Progenitor cell of endocrine pancreas (in vitro differentiated cells): ENCODE data around the gene HHIPL1. TPM values are rescaled to one million over a fixed set of nuclear protein-coding genes. Genes with fewer than 3 reads are reported as not detected.

Source experiments
- DNase-seq: peaks from one replicate; pipeline ENCODE4 v3.0.0; 2021; ENCODE audit warnings: low spot score; ENCODE audit not compliant: unreplicated experiment
- H3K27ac Mint-ChIP-seq: 2 replicates; pipeline ENCODE4 v1.8.0; 2021; ENCODE audit warnings: mild to moderate bottlenecking, moderate library complexity, mixed read lengths
- H3K27me3 Mint-ChIP-seq: 2 replicates; pipeline ENCODE4 v1.8.0; 2021; ENCODE audit warnings: mixed read lengths
- H3K36me3 Mint-ChIP-seq: 2 replicates; pipeline ENCODE4 v1.8.0; 2022; ENCODE audit warnings: mixed read lengths; ENCODE audit not compliant: insufficient read depth
- H3K4me1 Mint-ChIP-seq: 2 replicates; pipeline ENCODE4 v1.8.0; 2021; ENCODE audit warnings: low read depth, mixed read lengths
- H3K4me3 Mint-ChIP-seq: 2 replicates; pipeline ENCODE4 v1.8.0; 2021; ENCODE audit warnings: low read depth, mild to moderate bottlenecking, moderate library complexity, mixed read lengths
- H3K9me3 Mint-ChIP-seq: 2 replicates; pipeline ENCODE4 v1.8.0; 2021; ENCODE audit warnings: low read depth, mixed read lengths
- CTCF ChIP-seq: fragments of 200-600 bp; sonication (generic); IDR thresholded peaks from one replicate; pipeline ENCODE4 v1.5.0; 2021; ENCODE audit warnings: antibody characterized with exemption, mild to moderate bottlenecking; ENCODE audit not compliant: unreplicated experiment
- total RNA-seq: library from RNA; stranded (reverse); gene quantifications from 2 replicates; pipeline ENCODE4 v1.2.1, GENCODE V29; 2021

Gene HHIPL1
- total RNA-seq, 1 donor from 2014 or later: 0.65 TPM

DNA sequence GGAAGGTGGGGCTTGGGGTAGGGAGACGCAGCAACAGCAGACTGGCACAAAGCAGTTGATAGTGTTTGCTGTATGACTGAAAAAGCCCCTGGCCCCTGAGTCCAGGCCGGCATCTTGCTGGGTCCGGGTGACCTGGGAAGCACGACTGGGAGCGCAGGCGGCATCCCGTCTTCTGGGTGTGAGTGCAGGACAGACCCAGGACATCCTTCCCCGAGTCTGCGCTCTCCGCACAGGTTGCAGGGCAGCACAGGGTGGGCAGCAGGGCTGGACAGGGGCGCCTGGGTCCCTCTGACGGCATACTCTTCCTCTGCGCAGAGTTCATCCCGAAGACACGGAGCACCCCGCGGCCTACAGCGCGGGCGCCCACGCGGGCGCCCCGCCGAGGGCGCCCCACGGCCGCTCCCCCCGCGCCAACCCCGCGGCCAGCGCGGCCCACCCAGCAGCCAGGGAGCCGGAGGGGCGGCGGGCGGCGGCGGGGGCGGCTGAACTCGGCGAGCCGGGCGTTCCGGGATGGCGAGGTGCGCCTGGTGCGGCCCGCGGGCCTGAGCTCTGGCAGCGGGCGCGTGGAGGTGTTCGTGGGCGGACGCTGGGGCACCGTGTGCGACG, 29.9 kb downstream of the HHIPL1 start:
- peaks cover 4% of the 10 kb centered on the region for H3K4me1 Mint-ChIP-seq
- H3K36me3 Mint-ChIP-seq: no peaks in the 10 kb centered on the region
- H3K9me3 Mint-ChIP-seq: peaks cover 3% of the 10 kb centered on the region

DNA sequence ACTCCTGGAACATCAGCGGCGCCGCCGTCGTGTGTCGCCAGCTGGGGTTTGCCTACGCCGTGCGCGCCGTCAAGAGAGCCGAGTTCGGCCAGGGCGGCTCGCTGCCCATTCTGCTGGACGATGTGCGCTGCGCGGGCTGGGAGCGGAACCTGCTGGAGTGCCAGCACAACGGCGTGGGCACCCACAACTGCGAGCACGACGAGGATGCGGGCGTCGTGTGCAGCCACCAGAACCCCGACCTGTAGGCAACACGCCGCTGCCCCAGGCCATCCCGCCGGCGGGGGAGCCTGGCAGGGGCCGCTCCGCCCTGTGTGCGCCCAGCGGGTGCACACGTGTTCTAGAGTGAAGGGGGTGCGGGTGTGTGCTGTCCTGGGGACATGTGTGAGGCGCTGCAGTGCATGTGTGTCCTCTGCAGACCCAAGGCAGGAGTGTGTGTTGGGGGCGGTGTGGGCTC, 30.5 kb downstream of the HHIPL1 start:
- Mint-ChIP-seq H3K27ac (no peak overlapping the region), H3K27me3 (peaks cover 24% of the 10 kb centered on the region), H3K9me3 (peaks cover 3% of the 10 kb centered on the region), H3K4me3 (no peak overlapping the region), H3K4me1 (peaks cover 4% of the 10 kb centered on the region), H3K36me3 (no peaks in the 10 kb centered on the region)
- no peak for DNase-seq
- TF ChIP-seq CTCF: no peak

More for the DNA sequence above, 29.9 kb downstream of the HHIPL1 start:
- Mint-ChIP-seq H3K27ac (no peak overlapping the region), H3K27me3 (peaks cover 25% of the 10 kb centered on the region), H3K4me3 (no peak overlapping the region)
- no peak for DNase-seq
- TF ChIP-seq CTCF: no peak

DNA sequence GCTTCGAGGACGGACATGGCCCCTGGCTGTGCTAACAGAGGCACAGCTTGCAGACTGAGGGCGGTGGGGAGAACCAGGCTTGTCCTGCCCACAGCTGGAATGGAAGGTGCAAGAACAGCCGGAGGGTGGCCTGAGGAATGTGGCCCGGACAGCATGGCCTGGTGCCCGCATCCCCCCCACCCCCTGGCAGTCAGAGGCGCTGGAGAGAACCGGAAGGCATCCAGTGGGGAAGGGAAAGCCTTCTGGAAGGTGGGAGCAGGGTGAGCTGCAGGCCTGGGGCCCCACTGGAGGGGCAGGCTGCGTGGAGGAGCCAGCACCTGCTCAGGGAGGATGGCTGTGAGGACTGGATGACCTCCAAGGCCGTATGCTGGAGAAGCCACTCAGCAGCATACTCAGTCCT, 31.0 kb downstream of the HHIPL1 start:
- Mint-ChIP-seq H3K4me3 (no peak overlapping the region), H3K9me3 (peaks cover 3% of the 10 kb centered on the region), H3K36me3 (no peaks in the 10 kb centered on the region), H3K27ac (no peak overlapping the region), H3K27me3 (peaks cover 18% of the 10 kb centered on the region), H3K4me1 (peaks cover 4% of the 10 kb centered on the region)
- no peak for DNase-seq
- TF ChIP-seq CTCF: no peak

GRCh38 chr14:99676657-99677056, 31.7 kb downstream of the HHIPL1 start:
- no peak overlapping the region for H3K4me3 Mint-ChIP-seq
- no peak for DNase-seq
- H3K4me1 Mint-ChIP-seq: peaks cover 1% of the 10 kb centered on the region
- peaks cover 3% of the 10 kb centered on the region for H3K9me3 Mint-ChIP-seq
- no peak for TF ChIP-seq CTCF
- H3K27ac Mint-ChIP-seq: no peak overlapping the region
- no peaks in the 10 kb centered on the region for H3K36me3 Mint-ChIP-seq
- peaks cover 16% of the 10 kb centered on the region for H3K27me3 Mint-ChIP-seq

DNA sequence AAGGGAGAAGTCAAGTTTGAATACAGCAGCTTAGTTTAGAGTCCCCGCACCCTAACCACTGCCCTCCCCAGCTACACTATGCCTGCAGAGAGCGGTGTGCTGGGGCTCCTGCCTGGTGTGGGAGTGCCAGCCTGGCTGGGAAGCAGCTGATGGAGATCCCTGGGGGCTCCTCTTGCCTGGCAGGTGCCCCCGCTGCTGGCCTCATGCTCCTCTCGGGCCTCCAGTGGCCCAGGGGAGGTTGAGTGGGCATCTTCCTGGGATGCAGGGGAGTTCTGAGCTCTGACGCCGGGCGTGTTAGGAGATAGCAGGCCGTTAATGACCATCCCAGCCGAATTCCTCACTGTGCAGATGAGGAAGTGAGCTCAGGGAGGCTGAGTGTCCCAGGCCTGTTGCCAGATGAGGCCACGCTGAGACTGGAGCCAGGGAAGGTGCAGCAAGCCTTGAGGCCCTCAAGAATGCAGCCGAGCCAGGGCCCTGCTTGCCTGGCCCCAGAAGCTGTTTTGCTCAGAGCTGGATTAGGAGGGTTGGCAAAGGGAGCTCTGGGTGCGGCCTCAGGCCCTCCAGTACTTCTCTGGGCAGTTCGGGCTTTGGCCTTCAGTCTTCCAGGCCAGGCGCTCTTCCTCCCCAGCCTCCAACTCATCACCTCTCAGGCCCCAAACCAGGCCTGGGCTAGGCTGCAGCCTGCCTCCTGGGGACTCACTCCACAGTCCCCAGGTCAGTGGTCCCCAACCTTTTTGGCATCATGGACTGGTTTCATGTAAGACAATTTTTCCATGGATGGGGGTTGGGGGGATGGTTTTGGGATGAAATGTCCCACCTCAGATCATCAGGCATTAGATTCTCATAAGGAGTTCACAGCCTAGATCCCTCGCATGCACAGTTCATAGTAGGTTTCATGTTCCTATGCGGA, 32.6 kb downstream of the HHIPL1 start:
- Mint-ChIP-seq H3K4me1 (no peaks in the 10 kb centered on the region), H3K4me3 (no peak overlapping the region), H3K9me3 (peaks cover 3% of the 10 kb centered on the region)

More for the DNA sequence above, 32.6 kb downstream of the HHIPL1 start:
- Mint-ChIP-seq H3K27ac (no peak overlapping the region), H3K36me3 (no peaks in the 10 kb centered on the region), H3K27me3 (peaks cover 13% of the 10 kb centered on the region)
- DNase-seq: no peak
- TF ChIP-seq CTCF: no peak
